GM23248 (cell line): ENCODE measurements around the gene CTNS.

ENCODE experiments used
- EZH2 ChIP-seq: fragments of 200-600 bp; sonication (generic); IDR thresholded peaks from 2 replicates; pipeline ENCODE4 v1.6.1; 2018; ENCODE audit warnings: antibody characterized with exemption, mild to moderate bottlenecking; ENCODE audit not compliant: insufficient read depth, poor library complexity, severe bottlenecking
- EZH2phosphoT487 ChIP-seq: fragments of 200-600 bp; sonication (generic); IDR thresholded peaks from 2 replicates; pipeline ENCODE4 v1.6.1; 2018; ENCODE audit warnings: antibody characterized with exemption, moderate library complexity, mild to moderate bottlenecking, low read depth; ENCODE audit not compliant: insufficient read depth

DNA sequence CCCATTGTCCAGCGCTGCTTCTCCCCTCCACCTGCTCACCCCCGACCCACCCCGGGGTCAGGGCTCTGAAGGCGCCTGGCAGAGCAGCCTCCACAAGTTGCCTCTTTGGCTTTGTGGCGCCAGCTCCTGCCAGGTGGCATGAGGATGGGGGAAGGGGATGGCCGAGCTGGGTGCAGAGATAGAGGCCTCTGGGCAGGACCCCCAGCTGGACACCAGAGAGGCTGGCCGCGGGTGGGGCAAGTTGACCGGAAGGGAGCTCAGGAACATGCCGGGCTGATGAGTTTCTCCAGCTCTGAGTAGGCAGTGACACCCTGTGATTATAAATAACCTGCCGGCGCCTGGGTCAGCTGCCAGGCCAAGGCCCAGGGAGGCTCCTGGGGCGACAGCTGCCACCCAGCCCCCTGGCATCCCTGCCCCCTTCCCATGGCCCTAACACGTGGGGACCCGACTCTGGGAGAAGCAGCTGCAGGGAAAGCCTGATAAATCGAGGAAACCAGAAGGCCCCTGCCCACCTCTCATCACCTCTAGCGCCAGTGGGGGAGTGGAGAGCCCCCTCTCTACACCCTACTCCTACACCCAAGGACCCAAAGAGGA, 58.7 kb downstream of the CTNS start:
- no peak for TF ChIP-seq EZH2
- no peak for TF ChIP-seq EZH2phosphoT487
